Osteoblast (primary cell): ENCODE results near the gene LNX2. TPM values are rescaled to one million over a fixed set of nuclear protein-coding genes. Genes with fewer than 3 reads are reported as not detected.

Experiments used
- DNase-seq: peaks from one replicate; pipeline ENCODE4 v3.0.0; 2011; ENCODE audit warnings: low spot score, mixed read lengths; ENCODE audit not compliant: insufficient read length; ENCODE audit errors: missing footprints
- H2AFZ ChIP-seq: 2 replicates; pipeline ENCODE4 v1.6.0; 2011; ENCODE audit warnings: mild to moderate bottlenecking, low read length
- H3K27ac ChIP-seq: 2 replicates; pipeline ENCODE4 v1.5.1; 2011; ENCODE audit warnings: mild to moderate bottlenecking, low read depth, low read length, moderate library complexity
- H3K27me3 ChIP-seq: 2 replicates; pipeline ENCODE4 v1.6.0; 2012; ENCODE audit warnings: mild to moderate bottlenecking, control low read depth, inconsistent platforms, low read length, moderate library complexity; ENCODE audit not compliant: insufficient read depth
- H3K36me3 ChIP-seq: 2 replicates; pipeline ENCODE4 v1.5.1; 2011; ENCODE audit warnings: mild to moderate bottlenecking, low read length, control low read depth, moderate library complexity; ENCODE audit not compliant: insufficient read depth
- H3K4me1 ChIP-seq: 2 replicates; pipeline ENCODE4 v1.5.1; 2011; ENCODE audit warnings: mild to moderate bottlenecking, low read length, control low read depth, moderate library complexity; ENCODE audit not compliant: insufficient read depth
- H3K4me2 ChIP-seq: 2 replicates; pipeline ENCODE4 v1.6.0; 2011; ENCODE audit warnings: mild to moderate bottlenecking, low read length; ENCODE audit not compliant: insufficient read depth
- H3K4me3 ChIP-seq: fragments of 200-600 bp; sonication (generic); 3 replicates; pipeline ENCODE4 v1.5.1; 2012; ENCODE audit warnings: mild to moderate bottlenecking, low read length, inconsistent platforms; ENCODE audit not compliant: insufficient read depth
- H3K79me2 ChIP-seq: 2 replicates; pipeline ENCODE4 v1.6.0; 2012; ENCODE audit warnings: mild to moderate bottlenecking, low read length, control low read depth, inconsistent platforms; ENCODE audit not compliant: insufficient read depth
- H3K9me3 ChIP-seq: 2 replicates; pipeline ENCODE4 v1.5.1; 2011; ENCODE audit warnings: low read depth, low read length, control low read depth
- H4K20me1 ChIP-seq: 2 replicates; pipeline ENCODE4 v1.6.0; 2012; ENCODE audit warnings: mild to moderate bottlenecking, low read length, control low read depth; ENCODE audit not compliant: insufficient read depth
- total RNA-seq: library from RNA; depleted of rRNA; stranded (reverse); fragments of >200 nt; gene quantifications from 2 replicates; pipeline ENCODE4 v1.2.3, GENCODE V29; 2012
- TF ChIP-seq, protein P1 (sequence below): IDR thresholded peaks from 2 replicates; pipeline ENCODE4 v1.5.1; 2011; ENCODE audit warnings: mild to moderate bottlenecking, low read depth, low read length, moderate library complexity; ENCODE audit errors: extremely low read depth

The LNX2 gene
- total RNA-seq, 1 donor, result 15.2 TPM

GRCh38 chr13:27500806-27501534 lies 119.4 kb downstream of the LNX2 start:
- DNase-seq, result no peak
- H3K4me2 ChIP-seq, result no peak overlapping the region
- TF ChIP-seq, protein P1, sequence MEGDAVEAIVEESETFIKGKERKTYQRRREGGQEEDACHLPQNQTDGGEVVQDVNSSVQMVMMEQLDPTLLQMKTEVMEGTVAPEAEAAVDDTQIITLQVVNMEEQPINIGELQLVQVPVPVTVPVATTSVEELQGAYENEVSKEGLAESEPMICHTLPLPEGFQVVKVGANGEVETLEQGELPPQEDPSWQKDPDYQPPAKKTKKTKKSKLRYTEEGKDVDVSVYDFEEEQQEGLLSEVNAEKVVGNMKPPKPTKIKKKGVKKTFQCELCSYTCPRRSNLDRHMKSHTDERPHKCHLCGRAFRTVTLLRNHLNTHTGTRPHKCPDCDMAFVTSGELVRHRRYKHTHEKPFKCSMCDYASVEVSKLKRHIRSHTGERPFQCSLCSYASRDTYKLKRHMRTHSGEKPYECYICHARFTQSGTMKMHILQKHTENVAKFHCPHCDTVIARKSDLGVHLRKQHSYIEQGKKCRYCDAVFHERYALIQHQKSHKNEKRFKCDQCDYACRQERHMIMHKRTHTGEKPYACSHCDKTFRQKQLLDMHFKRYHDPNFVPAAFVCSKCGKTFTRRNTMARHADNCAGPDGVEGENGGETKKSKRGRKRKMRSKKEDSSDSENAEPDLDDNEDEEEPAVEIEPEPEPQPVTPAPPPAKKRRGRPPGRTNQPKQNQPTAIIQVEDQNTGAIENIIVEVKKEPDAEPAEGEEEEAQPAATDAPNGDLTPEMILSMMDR, result no peak
- no peak overlapping the region for H3K4me3 ChIP-seq
- no peaks in the 10 kb centered on the region for H3K9me3 ChIP-seq
- no peak overlapping the region for H2AFZ ChIP-seq
- peaks cover 15% of the 10 kb centered on the region for H3K27me3 ChIP-seq
- no peaks in the 10 kb centered on the region for H3K79me2 ChIP-seq
- H3K36me3 ChIP-seq, result no peaks in the 10 kb centered on the region
- H4K20me1 ChIP-seq, result no peaks in the 10 kb centered on the region
- no peaks in the 10 kb centered on the region for H3K4me1 ChIP-seq
- H3K27ac ChIP-seq, result no peak overlapping the region

DNA sequence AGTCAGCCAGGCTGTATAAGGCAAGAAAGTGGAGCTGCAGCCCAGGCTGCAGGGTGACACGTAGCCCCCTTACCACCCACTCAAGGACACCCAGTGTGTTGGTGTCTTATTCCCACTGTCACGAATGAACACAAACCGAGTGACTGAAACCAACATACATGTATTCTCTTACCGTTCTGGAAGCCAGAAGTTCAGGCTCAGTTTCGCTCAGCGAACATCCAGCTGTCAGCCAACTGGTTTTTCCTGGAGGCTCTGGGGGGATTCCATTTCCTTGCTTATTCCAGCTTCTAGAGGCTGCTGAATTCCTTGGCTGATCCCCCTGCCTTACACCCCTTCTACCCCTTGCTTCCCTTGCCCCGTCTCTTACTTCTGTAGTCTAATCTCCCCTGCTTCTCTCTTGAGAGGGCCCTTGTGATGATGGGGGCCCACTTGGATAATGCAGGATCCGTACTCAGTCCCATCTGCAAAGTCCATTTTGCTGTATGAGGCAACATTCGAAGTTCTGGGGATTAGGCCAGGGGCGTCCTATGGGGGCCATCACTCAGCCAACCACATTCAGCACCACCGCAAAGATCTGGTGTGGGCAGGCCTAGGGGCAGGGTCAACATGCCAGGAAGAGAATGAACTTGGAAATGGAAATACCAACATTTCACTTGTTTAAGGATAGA lies 122.6 kb downstream of the LNX2 start:
- H3K4me3 ChIP-seq, result no peak overlapping the region
- no peaks in the 10 kb centered on the region for H3K9me3 ChIP-seq
- H3K4me1 ChIP-seq, result no peaks in the 10 kb centered on the region
- no peak for DNase-seq
- H2AFZ ChIP-seq, result no peak overlapping the region
- no peaks in the 10 kb centered on the region for H3K79me2 ChIP-seq
- no peak overlapping the region for H3K4me2 ChIP-seq
- TF ChIP-seq, protein P1, result no peak
- H3K36me3 ChIP-seq, result no peaks in the 10 kb centered on the region
- H3K27me3 ChIP-seq, result peaks cover 6% of the 10 kb centered on the region
- no peak overlapping the region for H3K27ac ChIP-seq
- no peaks in the 10 kb centered on the region for H4K20me1 ChIP-seq

DNA sequence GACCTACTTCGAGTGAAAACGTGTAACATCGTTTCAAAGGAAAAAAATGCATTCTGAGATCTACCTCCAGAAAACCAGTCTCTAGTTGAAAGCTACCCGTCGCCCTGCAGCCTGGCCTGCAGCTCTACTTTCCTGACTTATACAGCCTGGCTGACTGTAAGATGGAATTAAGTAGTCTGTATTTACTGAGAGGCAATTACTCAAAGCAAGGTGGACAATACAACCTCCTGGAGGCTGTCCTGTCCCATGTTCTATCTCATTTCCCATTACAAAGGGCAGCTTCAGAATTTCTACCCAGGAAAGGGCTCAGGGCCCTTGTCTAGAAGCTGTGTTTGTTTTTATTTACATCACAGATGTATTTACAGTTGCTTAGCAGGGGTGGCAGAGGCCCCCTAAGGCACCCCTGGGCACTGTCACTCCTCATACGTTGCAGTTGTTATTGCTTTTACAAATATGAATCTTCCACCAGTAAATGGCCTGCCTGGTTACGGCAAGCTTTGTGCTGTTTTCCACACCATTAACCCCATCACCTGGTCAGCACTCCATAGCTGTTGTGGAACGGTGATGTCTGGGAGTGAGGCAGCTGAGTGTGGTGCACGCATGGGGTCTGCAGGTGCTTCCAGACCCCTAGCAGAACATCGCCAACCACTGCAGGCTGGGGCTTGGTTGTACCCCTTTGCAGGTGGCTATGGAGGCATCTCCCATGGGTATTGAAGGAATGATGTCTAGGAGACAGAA lies 123.6 kb downstream of the LNX2 start:
- Histone ChIP-seq H3K4me2 (no peak overlapping the region), H3K9me3 (no peaks in the 10 kb centered on the region), H3K27ac (no peak overlapping the region), H3K4me1 (no peaks in the 10 kb centered on the region), H3K79me2 (no peaks in the 10 kb centered on the region), H2AFZ (no peak overlapping the region), H3K36me3 (no peaks in the 10 kb centered on the region), H3K4me3 (no peak overlapping the region), H4K20me1 (no peaks in the 10 kb centered on the region), H3K27me3 (peaks cover 6% of the 10 kb centered on the region)
- DNase-seq, result no peak
- TF ChIP-seq, protein P1, result no peak

- H4K20me1 ChIP-seq, result no peaks in the 10 kb centered on the region
- no peak overlapping the region for H2AFZ ChIP-seq
- H3K79me2 ChIP-seq, result no peaks in the 10 kb centered on the region
- H3K4me2 ChIP-seq, result no peak overlapping the region
- no peaks in the 10 kb centered on the region for H3K36me3 ChIP-seq
- no peak overlapping the region for H3K27ac ChIP-seq
- no peaks in the 10 kb centered on the region for H3K9me3 ChIP-seq
- DNase-seq, result no peak
- TF ChIP-seq, protein P1, result no peak
- no peaks in the 10 kb centered on the region for H3K4me1 ChIP-seq
- peaks cover 6% of the 10 kb centered on the region for H3K27me3 ChIP-seq
- H3K4me3 ChIP-seq, result no peak overlapping the region
These were observed 124.3 kb downstream of the LNX2 start for GRCh38 chr13:27496006-27496405.
